HG02571 (cell line): ENCODE measurements around the gene SCEL.
A peak's percentile ranks its signal among the peaks of the same experiment; 100 is the strongest.
"Not testable (repeated sequence)": the region's sequence is repeated elsewhere in the genome, so short reads cannot be mapped to it uniquely, and the experiment has no call there.

Experiments
- ATAC-seq: cut with Tn5 transposase; IDR thresholded peaks from one replicate; pipeline ENCODE4 v1.9.1; 2021; ENCODE audit warnings: mild to moderate bottlenecking, moderate library complexity; ENCODE audit not compliant: unreplicated experiment

The SCEL gene

DNA sequence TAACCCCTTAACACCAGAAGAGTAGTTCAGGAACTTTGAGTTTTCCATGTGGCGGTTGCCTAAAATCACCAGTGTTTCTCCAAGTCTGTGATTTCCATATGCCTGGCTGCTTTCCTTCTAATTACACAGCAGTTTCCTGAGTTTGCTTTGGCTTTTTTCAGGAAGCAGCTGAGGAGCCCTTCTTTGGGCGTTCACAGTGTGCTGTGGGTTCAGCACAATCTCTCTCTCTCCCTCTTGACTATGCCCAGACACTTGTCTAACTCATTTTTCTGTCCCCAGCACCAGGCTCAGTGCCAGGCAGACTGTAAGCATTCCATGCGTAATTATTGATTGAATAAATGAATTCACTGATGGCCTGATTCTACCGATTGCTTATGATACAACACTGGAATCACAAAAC lies 19.7 kb downstream of the SCEL start:
- ATAC-seq: no peak

DNA sequence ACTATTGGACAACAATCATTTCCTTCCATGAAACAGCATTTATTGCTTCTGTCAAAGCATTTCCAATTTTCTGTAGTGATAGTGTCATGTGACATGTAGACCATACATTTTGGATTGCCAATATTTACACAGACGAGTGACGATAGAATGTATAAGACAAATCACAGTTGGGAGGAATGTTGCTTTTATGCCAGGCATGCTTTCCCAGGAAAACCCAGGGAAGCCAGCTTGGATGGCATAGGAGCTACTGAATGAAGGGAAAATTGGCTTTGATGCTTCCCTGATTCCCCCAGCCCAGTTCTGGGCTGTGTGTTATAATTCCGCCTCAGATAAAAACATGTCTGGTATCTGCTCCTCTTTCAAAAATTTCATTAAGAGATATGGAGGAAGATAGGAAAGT lies 22.5 kb downstream of the SCEL start:
- ATAC-seq: no peak

DNA sequence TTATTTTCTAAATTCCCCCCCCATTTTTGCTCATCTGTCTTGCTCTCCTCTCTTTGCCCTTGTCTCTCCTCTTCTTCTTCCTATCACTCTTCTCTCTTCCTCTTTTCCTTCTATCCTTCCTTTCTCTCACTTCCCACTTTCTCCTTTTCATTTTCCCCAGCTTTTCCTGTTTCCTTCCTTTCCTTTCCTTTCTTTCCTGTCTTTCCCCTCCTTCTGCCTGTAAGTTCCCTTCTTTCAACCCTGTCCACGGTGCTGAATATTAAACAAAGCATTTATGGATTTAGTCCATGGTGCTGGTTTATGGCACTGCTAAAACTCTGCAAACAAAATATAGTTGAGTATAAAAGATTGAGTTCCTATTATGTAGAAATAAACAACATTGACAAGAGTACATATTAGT lies 27.6 kb downstream of the SCEL start:
- no peak for ATAC-seq

DNA sequence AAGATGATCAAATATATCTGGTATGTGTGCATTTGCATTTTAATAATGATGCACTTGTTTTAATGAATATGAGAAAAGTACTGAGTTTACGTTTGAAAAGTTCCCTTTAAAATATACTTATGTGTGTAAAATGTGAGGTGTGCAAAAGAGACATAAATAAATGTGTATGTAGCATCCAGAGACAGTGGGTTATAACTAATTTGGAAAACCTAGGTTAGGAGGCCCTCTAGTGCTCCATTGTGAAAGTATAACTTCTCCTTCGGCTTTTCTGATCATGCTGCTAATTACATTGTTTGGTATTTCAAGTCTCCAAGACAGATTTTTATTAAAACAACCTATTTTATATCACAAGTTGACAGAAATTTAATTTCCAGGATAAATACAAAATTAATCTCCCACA lies 30.1 kb downstream of the SCEL start:
- peak; percentile 54 for ATAC-seq

DNA sequence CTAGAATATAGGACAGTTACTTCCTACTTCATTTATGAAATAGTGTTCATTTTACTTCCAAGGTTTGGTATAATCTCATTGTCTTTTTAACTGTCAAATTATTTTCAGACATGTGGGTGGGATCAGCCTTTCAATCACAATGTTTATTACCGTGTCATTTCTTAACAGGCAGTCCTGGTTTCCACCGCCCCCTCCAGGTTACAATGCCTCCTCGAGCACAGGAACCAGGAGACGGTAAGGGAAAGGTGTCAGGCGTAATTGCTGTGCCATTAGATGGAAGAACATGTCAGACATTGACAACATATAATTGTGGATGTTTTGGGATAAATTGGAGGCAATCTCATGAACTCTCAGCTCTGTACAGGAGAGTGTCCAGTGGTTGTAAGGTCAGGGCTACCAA lies 36.5 kb downstream of the SCEL start:
- no peak for ATAC-seq

DNA sequence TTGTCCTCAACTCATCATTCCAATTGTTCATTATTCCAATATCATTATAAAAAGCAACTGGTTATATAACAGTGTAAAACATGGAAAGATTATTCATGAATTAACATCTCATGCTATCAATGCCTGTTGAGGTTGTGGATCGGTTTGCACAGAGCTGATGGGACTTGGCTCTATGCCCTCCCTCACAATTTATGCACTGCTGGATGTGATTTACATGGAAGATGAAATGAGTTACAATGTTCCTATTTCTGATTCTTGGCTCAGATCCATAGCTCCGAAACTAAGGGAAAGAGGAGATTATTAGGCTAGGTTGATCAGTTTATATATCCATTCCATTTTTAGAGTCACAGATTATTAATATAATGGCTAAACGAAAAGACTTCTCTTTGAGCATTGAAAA lies 38.6 kb downstream of the SCEL start:
- ATAC-seq: no peak

DNA sequence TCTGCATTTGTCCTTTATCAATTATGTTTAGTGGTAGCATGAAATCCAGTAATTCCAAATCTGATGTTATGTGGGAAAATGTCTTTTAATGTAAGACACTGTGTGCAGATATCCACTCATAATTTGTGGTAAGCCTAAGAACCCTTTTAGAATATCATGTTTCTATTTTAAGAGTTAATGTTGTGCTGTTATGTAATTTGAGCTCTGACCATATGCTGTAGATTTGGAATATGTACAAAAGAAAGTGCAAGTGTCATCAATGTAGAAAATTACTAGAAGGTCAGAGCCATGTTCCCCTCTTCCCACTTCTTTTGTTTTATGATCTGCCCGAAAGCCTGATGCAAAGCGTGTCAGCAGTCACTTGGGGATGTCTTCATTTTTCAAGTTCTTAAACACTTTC lies 44.5 kb downstream of the SCEL start:
- ATAC-seq: no peak

DNA sequence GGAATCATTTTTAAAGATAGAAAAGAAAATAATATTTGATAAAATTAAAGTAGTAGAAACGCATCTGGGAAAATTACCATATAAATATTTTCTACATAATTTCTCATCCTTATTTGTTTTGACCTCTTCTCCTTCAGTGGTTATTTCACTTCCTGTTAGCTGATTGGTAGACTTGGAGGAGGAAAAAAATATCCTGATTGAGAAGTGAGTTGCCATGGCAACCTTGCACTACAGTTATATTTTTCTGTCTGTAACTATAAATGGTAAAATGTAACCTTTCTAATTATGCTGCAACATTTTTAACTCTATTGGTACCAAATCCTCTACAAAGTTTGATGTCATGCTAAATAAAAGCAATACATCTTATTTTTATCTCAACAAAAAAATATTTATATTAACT lies 45.2 kb downstream of the SCEL start:
- ATAC-seq: no peak

DNA sequence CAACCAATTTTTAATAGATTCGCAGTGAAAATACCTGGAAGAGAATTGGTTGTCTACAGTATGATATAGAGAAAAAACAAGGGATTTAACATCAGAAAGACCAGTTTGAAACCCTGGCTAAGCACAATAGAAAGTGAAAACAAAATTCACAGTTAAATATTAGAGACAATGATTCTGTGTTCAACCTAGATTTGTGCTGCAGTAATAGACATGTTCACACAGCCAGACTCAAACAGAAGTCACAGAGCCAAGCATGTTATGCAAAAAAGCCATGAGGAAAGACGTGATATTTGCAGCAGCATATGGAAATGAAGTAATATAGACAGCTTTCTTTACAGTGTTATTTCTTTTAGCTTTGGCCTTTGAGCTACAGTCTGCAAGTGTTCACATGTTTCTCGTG lies 48.1 kb downstream of the SCEL start:
- ATAC-seq: no peak

DNA sequence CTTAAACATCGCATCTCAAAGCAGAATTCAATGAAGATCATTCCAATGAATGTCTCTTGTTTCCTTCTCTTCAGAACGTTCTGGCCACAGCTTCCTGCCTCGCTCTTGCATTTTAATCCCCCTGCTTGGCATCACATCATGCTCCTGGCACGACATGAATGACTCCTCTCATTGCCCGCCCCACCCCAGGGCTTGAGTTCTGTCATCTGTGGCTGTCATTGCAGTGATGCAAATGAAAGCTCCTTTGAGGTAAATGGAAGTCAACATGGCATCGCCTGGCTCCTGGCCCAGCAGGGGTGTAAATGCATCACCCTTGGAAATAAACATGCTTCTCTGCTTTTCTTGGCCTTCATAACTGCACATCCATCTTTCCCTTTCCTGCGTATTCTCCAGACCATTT lies 48.6 kb downstream of the SCEL start:
- no peak for ATAC-seq

DNA sequence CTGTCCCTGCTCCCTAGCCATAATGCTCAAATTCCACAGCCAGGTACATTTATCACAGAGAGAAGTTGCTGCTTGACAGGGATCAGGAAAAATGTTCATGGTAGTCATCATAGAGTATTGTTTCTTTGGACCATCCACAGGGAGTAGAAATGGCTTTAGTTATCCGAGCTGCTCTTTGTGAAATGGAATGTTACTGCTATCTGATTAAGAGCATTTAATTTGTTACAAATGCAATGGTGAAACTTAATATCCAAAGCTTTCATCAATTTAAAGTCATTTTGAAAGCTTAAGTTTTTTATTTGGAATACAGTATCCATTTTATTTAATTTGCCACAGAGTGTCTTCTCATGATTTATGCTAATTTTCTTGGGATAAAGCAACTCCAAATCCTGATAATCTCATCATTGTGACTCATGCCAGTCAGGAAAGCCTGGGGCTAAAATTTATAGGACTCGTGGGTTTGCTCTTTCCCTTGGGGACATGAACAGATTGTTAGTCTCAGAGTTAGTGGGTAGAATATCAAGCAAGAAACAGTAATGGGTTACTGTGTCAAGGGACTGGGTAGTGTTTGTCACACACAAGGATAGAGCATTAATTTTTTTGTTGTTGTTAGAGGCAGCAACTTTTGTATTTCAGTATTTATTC lies 59.8 kb downstream of the SCEL start:
- no peak for ATAC-seq

DNA sequence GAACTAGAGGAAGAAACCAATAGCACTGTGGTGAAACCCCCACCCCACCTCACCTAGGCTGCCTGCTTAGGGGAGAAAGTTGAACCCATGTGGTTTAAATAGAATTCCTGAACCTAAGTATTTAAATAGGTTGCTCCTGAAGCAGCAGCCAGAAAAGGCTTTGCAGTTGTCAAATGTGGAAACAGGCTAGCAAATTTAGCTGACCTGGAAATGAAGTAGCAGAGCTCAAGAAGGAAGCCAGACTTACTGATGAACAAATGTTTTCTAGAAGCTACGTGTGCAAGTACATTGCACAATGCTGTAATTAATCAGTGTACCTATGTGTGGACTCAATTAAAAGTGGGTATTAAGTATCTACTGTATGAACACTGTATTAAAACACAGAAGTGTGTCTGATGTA lies 61.3 kb downstream of the SCEL start:
- ATAC-seq: no peak

DNA sequence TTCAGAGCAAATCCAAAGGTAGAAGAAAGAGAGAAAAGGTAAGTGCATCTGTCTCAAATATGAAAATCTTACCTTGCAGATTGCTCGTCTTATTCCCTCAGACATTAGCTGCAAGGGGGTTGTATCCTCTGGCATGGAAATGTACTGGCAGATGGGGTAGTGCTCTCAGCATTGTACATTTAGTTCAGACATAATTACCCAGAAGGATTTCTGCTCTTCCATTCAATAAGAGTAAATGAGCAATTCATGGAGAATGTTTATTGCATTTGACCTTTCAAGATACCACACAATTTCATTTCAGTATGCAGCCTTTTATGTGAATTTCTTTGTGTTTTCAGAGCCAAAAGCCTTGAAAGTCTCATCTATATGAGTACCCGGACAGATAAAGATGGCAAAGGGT lies 63.8 kb downstream of the SCEL start:
- no peak for ATAC-seq

DNA sequence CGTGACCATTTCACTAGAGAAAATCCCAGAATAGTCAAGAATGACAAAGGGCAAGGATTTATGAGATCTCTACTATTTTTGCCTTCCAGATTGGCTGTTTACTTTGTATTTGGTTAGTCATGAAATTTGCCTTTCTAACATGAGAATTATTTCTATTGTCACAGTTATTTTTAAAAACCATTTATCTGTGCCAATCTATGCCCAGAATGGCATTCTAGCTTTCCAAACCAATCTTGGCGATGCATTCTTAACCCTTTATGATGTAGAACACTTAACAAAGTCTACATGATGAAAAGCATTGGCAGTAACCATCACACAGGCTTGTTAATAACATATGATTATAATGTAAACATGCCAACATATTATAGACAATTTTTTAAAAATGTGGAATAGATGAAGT lies 65.2 kb downstream of the SCEL start:
- no peak for ATAC-seq

DNA sequence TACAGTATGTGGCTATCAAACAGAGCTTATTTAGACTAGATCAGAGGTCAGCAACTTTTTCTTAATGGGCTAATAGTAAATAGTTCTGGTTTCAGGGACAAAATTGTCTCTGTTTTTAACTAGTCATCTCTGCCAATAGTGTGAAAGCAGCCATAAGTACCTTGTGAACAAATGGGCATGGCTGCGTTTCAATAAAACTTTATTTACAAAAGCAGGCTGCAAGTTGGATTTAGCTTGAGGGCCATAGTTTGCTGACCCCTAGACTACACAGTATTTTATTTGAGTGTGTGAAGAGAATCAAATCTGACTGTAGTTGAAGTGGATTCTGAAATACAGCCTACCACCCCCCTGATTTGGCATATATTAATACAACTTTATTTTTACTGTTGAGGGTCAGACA lies 75.6 kb downstream of the SCEL start:
- no peak for ATAC-seq

DNA sequence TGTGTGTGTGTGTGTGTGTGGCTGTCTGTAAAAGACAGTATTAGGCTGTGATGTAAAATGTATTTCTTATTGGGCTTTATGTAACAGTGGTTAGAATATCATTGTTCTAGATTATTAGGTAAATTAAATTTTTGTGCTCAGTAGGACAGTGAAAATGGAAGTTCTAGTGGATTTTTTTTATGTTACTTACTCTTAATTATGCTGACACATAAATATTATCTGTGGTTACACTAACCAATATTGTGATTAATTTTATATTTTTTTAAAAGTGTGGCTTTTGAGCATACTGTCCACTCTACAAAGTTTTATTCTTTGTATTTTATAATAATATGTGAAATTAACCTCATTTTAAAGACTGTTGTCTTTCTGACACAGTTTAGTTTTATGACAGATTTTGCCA lies 80.5 kb downstream of the SCEL start:
- ATAC-seq: no peak

DNA sequence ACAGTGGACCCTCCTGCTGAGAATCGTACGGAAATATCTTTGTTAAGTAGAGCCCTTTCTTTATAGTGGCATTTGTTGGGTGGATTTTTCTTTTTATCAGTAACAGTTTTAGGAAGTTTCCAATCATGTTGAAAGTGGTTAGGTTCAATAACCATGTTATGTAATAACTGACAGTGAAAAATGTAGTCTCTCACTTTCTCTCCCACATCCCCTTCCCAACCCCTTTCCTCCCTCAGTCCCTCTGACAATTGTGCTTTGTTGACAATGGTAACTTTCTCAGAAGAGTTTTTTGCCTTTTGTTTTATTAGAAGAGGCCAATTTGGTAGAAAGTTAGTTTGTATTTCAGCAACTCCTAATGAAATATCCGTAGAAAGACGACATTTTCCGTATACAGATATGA lies 84.1 kb downstream of the SCEL start:
- no peak for ATAC-seq

DNA sequence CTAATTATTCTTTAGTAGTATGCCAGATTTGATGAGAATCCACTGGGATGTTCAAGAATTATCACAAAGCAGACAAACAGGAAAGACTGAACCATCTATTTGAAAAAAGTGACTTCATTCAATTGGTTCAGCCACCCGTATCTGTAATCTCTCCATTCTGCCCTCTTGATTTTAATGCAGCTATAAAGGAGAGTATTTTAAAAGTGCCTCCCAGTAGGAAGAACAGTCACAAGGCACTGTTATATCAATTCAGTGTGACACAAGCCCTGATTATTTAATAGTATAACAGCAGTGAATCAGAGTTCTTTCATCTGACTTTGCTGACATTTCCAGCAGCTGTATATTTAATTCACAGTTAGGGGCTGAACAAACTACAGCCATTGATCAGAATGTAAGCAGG lies 84.6 kb downstream of the SCEL start:
- no peak for ATAC-seq

DNA sequence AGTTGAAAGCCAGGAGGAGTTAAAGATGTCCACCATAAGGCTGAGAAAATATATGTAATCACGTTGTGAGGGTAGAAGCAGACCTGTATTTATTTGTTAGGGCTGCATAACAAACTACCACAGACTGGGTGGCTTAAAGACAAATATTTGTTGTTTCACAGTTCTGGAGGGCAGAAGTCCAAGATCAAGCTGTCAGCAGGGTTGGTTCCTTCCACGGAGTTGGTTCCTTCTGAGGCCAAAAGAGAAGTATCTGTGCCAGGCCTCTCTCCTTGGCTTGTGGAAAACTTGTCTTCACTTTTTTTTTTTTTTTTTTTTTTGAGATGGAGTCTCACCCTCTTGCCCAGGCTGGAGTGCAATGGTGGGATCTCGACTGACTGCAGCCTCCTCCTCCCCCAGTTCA lies 88.3 kb downstream of the SCEL start:
- no peak for ATAC-seq

DNA sequence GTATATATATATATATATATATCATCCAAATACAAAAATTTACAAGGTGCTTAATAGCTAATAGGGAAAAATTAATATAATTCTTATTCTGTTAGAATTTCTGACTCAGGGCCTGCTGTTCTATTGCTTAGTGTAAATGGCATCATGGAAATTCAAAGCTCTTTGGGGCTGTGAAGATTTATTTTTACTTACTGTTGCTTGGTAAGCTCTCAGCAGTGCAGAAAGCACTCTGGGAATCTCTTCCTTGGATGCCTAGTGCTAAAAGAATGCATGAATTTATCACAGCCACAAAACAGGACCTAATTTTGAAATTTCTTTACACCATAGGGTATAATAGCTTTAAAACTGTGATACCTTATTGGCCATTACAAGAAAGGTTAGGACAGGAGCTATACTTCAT lies 92.7 kb downstream of the SCEL start:
- ATAC-seq: no peak

DNA sequence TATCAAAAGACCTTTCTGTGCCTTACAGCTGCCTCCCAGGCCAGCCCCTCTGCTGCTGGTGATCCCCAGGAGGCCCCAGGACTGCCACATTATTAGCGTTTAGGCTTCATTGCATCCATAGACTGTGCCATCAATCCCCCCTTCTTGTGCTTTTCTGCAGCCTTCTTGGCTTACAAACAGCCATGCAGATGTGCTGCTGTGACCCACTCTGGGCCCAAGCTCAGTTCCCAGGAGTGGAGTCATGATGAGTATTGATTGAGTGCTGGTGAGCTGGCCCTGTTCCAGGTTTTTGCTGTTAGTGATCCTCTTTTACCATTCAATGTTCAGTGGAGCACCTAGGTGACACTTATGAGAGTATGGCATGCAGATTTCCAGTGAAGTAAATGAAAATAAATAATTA lies 102.1 kb downstream of the SCEL start:
- no peak for ATAC-seq

DNA sequence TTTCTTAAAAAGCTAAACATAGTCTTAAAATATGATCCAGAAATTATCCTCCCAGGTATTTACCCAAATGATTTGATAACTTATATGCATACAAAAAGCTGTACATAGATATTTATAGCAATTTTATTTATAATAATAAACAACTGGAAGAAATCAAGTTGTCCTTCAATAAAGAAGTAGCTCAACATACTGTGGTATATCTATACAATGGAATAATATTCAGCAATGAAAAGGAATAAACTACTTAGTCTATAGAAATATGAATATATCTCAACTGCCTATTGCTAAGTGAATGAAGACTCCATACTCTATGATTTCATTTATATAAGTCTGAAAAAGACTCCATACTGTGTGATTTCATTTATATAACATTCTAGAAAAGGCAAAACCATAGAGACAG lies 114.9 kb downstream of the SCEL start:
- no peak for ATAC-seq

DNA sequence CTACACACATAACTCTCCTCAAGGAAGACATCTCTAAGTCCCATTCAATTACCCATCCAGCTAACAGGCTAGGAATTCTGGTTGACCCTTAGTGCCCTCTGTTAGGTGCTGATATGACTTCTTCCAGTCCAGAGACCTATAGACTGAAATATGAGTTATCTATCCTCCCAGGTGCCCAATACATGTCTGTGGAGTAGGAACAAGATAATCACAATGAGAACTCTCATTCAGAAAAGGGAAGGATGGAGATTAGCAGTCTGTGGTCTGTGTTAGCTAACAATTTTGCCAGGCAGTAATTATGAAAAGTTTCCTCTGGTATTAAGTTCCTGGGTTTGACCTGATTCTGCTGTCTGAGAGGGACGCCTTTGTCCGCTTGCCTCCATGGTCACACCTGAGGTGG lies 117.8 kb downstream of the SCEL start:
- no peak for ATAC-seq

DNA sequence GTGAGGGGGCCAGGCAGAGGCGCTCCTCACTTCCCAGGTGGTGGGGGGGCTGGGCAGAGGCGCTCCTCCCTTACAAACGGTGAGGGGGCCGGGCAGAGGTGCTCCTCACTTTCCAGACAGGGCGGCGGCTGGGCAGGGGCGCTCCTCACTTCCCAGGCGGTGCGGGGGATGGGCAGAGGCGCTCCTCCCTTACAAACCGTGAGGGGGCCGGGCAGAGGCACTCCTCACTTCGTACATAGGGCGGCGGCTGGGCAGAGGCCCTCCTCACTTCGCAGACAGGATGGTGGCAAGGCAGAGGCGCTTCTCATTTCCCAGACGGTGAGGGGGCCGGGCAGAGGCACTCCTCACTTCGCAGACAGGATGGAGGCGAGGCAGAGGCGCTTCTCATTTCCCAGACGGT lies 124.5 kb downstream of the SCEL start:
- ATAC-seq: not testable (repeated sequence)
